ENCODE data around the gene FBLN1. TPM values are rescaled to one million over a fixed set of nuclear protein-coding genes. Genes with fewer than 3 reads are reported as not detected.

The FBLN1 gene
- total and polyA plus RNA-seq, 9 of the 15 experiments (the other 6 are each of a cell fraction or from before 2014, with no cell fraction given): 0.66 TPM; not detected in 8

- TF ChIP-seq ZFP91 (CRISPR knock-in tag; IDR thresholded peaks at IDR 0.05) (no peak), CXXC5 (CRISPR knock-in tag; IDR thresholded peaks at IDR 0.05) (no peak), FOXP4 (CRISPR knock-in tag; IDR thresholded peaks at IDR 0.05; ENCODE audit: borderline replicate concordance) (no peak), ETV6 (IDR thresholded peaks at IDR 0.05; ENCODE audit: borderline replicate concordance in 1 of 2, low read depth in 2 of 2, low read length in 1 of 2) (no peak), ETV6 (CRISPR knock-in tag; IDR thresholded peaks at IDR 0.05; ENCODE audit: borderline replicate concordance) (no peak)
Observed at GRCh38 chr22:45534339-45535192, 31.9 kb downstream of the FBLN1 start (continued).

- H3K4me2 ChIP-seq (ENCODE audit: insufficient read depth, low read length): no peak overlapping the region
- WGBS (ENCODE audit: insufficient coverage, low coverage, missing lambda C conversion rate): 0% methylated on average over 7 of the region's 7 CpGs
- no peaks in the 10 kb centered on the region for H3K36me3 ChIP-seq (ENCODE audit: control insufficient read depth, insufficient read depth, low read length)
- FAIRE-seq (no peak), DNase-seq (ENCODE audit: extremely low read depth in 1 of 4, low spot score in 3 of 4) (no peak), ATAC-seq (no peak)
- no peak overlapping the region for H3K9ac ChIP-seq (ENCODE audit: insufficient read depth in 1 of 2, low read depth in 2 of 2, low read length in 2 of 2)
- no peaks in the 10 kb centered on the region for H4K20me1 ChIP-seq (replicated peaks; ENCODE audit: control insufficient read depth, insufficient read depth, low read length)
- no peaks in the 10 kb centered on the region for H3K4me1 ChIP-seq (replicated peaks in 1 of 2; ENCODE audit: control insufficient read depth in 2 of 2, insufficient read depth in 2 of 2, low read length in 2 of 2)
- intact Hi-C loops (cut with micrococcal nuclease): no loop called here
- CTCF ChIA-PET (ENCODE audit: low intra/inter-chr PET ratio): no interaction called here
- no peaks in the 10 kb centered on the region for H3K79me2 ChIP-seq (ENCODE audit: control insufficient read depth, insufficient read depth, low read length)
- H3K27me3 ChIP-seq (ENCODE audit: control insufficient read depth in 2 of 2, insufficient read depth in 2 of 2, low read length in 2 of 2): peaks cover 2 to 40% of the 10 kb centered on the region in 2 experiments; a peak in 4 of 5 replicates
- no TSS peak for BruUV-seq (replicated peaks)
- no peak overlapping the region for H3K4me3 ChIP-seq
- in situ Hi-C loops (cut with MboI): no loop called here
- H2AFZ ChIP-seq (ENCODE audit: low read depth, low read length): no peak overlapping the region
- POLR2A ChIA-PET: no interaction called here
- no peak overlapping the region for H3K27ac ChIP-seq (ENCODE audit: extremely low read depth, low read depth, low read length)
- no peaks in the 10 kb centered on the region for H3K9me1 ChIP-seq (ENCODE audit: control insufficient read depth, insufficient read depth, low read length)
- no peaks in the 10 kb centered on the region for H3K9me3 ChIP-seq (replicated peaks; ENCODE audit: control insufficient read depth, insufficient read depth, low read depth, low read length)
- TF ChIP-seq HDGF (IDR thresholded peaks at IDR 0.05): no peak
Observed at GRCh38 chr22:45535290-45535689, 32.6 kb downstream of the FBLN1 start.

Measured in K562 (cell line).